ENCODE data around the gene ABCA5.

- TF ChIP-seq, protein P1, sequence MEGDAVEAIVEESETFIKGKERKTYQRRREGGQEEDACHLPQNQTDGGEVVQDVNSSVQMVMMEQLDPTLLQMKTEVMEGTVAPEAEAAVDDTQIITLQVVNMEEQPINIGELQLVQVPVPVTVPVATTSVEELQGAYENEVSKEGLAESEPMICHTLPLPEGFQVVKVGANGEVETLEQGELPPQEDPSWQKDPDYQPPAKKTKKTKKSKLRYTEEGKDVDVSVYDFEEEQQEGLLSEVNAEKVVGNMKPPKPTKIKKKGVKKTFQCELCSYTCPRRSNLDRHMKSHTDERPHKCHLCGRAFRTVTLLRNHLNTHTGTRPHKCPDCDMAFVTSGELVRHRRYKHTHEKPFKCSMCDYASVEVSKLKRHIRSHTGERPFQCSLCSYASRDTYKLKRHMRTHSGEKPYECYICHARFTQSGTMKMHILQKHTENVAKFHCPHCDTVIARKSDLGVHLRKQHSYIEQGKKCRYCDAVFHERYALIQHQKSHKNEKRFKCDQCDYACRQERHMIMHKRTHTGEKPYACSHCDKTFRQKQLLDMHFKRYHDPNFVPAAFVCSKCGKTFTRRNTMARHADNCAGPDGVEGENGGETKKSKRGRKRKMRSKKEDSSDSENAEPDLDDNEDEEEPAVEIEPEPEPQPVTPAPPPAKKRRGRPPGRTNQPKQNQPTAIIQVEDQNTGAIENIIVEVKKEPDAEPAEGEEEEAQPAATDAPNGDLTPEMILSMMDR (IDR thresholded peaks at IDR 0.05): no peak
- no peak for TF ChIP-seq EZH2 (IDR thresholded peaks at IDR 0.05; ENCODE audit: borderline replicate concordance, insufficient read depth, low read depth, low read length, poor library complexity, severe bottlenecking)
Measured at GRCh38 chr17:69358688-69359596, 32.0 kb upstream of the ABCA5 start.
